Progenitor cell of endocrine pancreas (in vitro differentiated cells): ENCODE results near the gene ARHGAP12. TPM values are rescaled to one million over a fixed set of nuclear protein-coding genes. Genes with fewer than 3 reads are reported as not detected.

Experiments
- DNase-seq: peaks from one replicate; pipeline ENCODE4 v3.0.0; 2021; ENCODE audit warnings: low spot score; ENCODE audit not compliant: unreplicated experiment
- H3K27ac Mint-ChIP-seq: 2 replicates; pipeline ENCODE4 v1.8.0; 2021; ENCODE audit warnings: mild to moderate bottlenecking, moderate library complexity, mixed read lengths
- H3K27me3 Mint-ChIP-seq: 2 replicates; pipeline ENCODE4 v1.8.0; 2021; ENCODE audit warnings: mixed read lengths
- H3K36me3 Mint-ChIP-seq: 2 replicates; pipeline ENCODE4 v1.8.0; 2022; ENCODE audit warnings: mixed read lengths; ENCODE audit not compliant: insufficient read depth
- H3K4me1 Mint-ChIP-seq: 2 replicates; pipeline ENCODE4 v1.8.0; 2021; ENCODE audit warnings: low read depth, mixed read lengths
- H3K4me3 Mint-ChIP-seq: 2 replicates; pipeline ENCODE4 v1.8.0; 2021; ENCODE audit warnings: low read depth, mild to moderate bottlenecking, moderate library complexity, mixed read lengths
- H3K9me3 Mint-ChIP-seq: 2 replicates; pipeline ENCODE4 v1.8.0; 2021; ENCODE audit warnings: low read depth, mixed read lengths
- CTCF ChIP-seq: fragments of 200-600 bp; sonication (generic); IDR thresholded peaks from one replicate; pipeline ENCODE4 v1.5.0; 2021; ENCODE audit warnings: antibody characterized with exemption, mild to moderate bottlenecking; ENCODE audit not compliant: unreplicated experiment
- total RNA-seq: library from RNA; stranded (reverse); gene quantifications from 2 replicates; pipeline ENCODE4 v1.2.1, GENCODE V29; 2021

The ARHGAP12 gene
- total RNA-seq, 1 donor from 2014 or later: 41.8 TPM

DNA sequence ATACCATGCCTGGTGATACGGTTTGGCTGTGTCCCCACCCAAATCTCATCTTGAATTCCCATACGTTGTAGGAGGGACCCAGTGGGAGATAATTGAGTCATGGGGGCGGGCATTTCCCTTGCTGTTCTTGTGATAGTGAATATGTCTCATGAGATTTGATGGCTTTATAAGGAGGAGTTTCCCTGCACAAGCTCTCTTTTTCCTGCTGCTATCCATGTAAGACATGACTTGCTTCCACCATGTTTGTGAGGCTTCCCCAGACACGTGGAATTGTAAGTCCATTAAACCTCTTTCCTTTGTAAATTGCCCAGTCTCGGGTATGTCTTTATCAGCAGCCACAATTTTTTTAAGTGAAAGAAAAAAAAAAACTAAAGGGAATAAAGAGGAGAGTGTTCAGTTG, 152.5 kb downstream of the ARHGAP12 start:
- TF ChIP-seq CTCF: no peak

GRCh38 chr10:31774928-31775650, 153.5 kb downstream of the ARHGAP12 start:
- no peak overlapping the region for H3K4me3 Mint-ChIP-seq
- H3K27ac Mint-ChIP-seq: peak overlapping the region; percentile 12
- H3K27me3 Mint-ChIP-seq: no peaks in the 10 kb centered on the region
- TF ChIP-seq CTCF: no peak
- H3K36me3 Mint-ChIP-seq: peaks cover 1% of the 10 kb centered on the region
- DNase-seq: no peak
- H3K4me1 Mint-ChIP-seq: peaks cover 4% of the 10 kb centered on the region
- H3K9me3 Mint-ChIP-seq: peaks cover 6% of the 10 kb centered on the region

More for the DNA sequence above, 152.5 kb downstream of the ARHGAP12 start:
- peaks cover 6% of the 10 kb centered on the region for H3K9me3 Mint-ChIP-seq
- DNase-seq: no peak
- H3K27me3 Mint-ChIP-seq: no peaks in the 10 kb centered on the region
- peaks cover 1% of the 10 kb centered on the region for H3K36me3 Mint-ChIP-seq
- no peak overlapping the region for H3K4me3 Mint-ChIP-seq
- no peak overlapping the region for H3K27ac Mint-ChIP-seq
- peaks cover 4% of the 10 kb centered on the region for H3K4me1 Mint-ChIP-seq

GRCh38 chr10:31774299-31774900, 154.2 kb downstream of the ARHGAP12 start:
- DNase-seq: no peak
- H3K27me3 Mint-ChIP-seq: no peaks in the 10 kb centered on the region
- H3K4me3 Mint-ChIP-seq: no peak overlapping the region
- no peak for TF ChIP-seq CTCF
- H3K4me1 Mint-ChIP-seq: peaks cover 4% of the 10 kb centered on the region
- peaks cover 6% of the 10 kb centered on the region for H3K9me3 Mint-ChIP-seq
- peaks cover 1% of the 10 kb centered on the region for H3K36me3 Mint-ChIP-seq
- H3K27ac Mint-ChIP-seq: no peak overlapping the region

DNA sequence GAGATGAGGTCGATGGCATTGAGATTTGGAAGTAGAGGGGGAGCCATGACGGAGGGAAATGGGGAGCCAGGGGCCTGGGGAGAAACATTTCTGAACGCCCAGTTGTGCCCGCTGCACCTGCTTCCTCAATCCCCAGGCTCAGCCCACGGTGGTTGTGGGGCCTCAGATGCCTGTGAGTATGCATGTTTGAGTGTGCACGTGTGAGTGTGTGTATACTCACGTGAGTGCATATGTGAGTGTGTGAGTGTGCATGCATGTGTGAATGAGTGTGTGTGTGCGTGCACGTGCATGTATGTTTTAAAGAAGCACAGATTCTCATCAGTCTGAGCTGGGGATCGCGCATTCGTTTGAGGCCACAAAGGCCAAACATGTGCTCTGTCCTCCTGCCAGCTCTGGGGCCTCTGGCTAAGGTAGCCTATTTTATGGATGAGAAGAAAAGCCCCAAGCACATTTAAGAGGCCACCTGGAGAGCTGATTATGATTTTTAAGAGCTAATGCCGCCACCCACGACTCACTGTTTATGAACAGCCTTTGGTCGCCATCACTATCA, 154.8 kb downstream of the ARHGAP12 start:
- H3K27me3 Mint-ChIP-seq: no peaks in the 10 kb centered on the region
- H3K27ac Mint-ChIP-seq: no peak overlapping the region
- peaks cover 6% of the 10 kb centered on the region for H3K9me3 Mint-ChIP-seq
- H3K4me1 Mint-ChIP-seq: peaks cover 4% of the 10 kb centered on the region
- DNase-seq: no peak
- H3K4me3 Mint-ChIP-seq: no peak overlapping the region
- no peak for TF ChIP-seq CTCF
- peaks cover 1% of the 10 kb centered on the region for H3K36me3 Mint-ChIP-seq

DNA sequence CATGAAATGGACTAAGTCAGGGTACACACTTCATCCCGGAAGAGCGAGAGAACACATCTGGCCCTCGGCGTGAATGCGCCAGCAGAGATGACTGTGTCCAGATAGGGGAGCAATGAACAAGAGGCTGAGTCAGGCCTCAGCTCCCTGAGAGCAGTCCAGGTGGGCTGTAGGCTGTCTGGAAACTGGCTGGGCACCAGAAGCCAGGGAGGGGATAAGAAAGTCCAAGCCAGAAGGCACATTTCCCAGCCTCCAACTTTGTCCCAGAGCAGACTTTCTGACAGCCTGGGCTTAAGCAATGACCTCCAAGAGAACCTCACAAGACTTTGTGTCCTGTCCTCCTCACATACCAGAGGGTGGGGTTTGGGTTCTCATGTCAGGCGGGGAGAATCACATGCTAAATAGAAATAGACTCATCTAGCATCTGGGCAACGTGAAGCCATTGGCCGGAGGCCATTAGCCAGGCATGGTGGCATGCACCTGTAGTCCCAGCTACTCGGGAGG, 157.2 kb downstream of the ARHGAP12 start:
- Mint-ChIP-seq H3K9me3 (peaks cover 3% of the 10 kb centered on the region), H3K4me1 (peaks cover 4% of the 10 kb centered on the region), H3K36me3 (no peaks in the 10 kb centered on the region), H3K27ac (no peak overlapping the region), H3K4me3 (no peak overlapping the region), H3K27me3 (no peaks in the 10 kb centered on the region)
- TF ChIP-seq CTCF: no peak
- no peak for DNase-seq
